Urinary bladder (tissue), 4 donors: ENCODE measurements around the gene SVEP1. TPM values are rescaled to one million over a fixed set of nuclear protein-coding genes. Genes with fewer than 3 reads are reported as not detected.
"Not testable (repeated sequence)": the region's sequence is repeated elsewhere in the genome, so short reads cannot be mapped to it uniquely, and the experiment has no call there.

Experiments
- DNase-seq: peaks from one replicate; pipeline ENCODE4 v3.0.0-alpha.2; 2015; ENCODE audit errors: extremely low spot score
- H3K27ac ChIP-seq: one replicate; pipeline ENCODE4 v1.5.1; 2013; ENCODE audit warnings: low read depth, mild to moderate bottlenecking, moderate library complexity
- H3K36me3 ChIP-seq: one replicate; pipeline ENCODE4 v1.6.1; 2013; ENCODE audit warnings: mild to moderate bottlenecking, moderate library complexity; ENCODE audit not compliant: insufficient read depth
- H3K4me1 ChIP-seq: one replicate; pipeline ENCODE4 v1.6.1; 2013; ENCODE audit warnings: mild to moderate bottlenecking, moderate library complexity; ENCODE audit not compliant: insufficient read depth
- H3K4me3 ChIP-seq: one replicate; pipeline ENCODE4 v1.5.1; 2013; ENCODE audit warnings: low read depth, low read length
- WGBS: extraction: QIAGEN DNeasy Blood & Tissue Kit; methylation state at CpG from one replicate; pipeline ENCODE4 v1.1.7; 2013; 5-methylcytosine and 5-hydroxymethylcytosine counted together
- polyA plus RNA-seq: library from polyadenylated mRNA; stranded (reverse); fragments of 200-250 nt; gene quantifications from one replicate; pipeline ENCODE4 v1.2.3, GENCODE V29; 2013
- total RNA-seq: library from RNA; depleted of rRNA; stranded (reverse); fragments of >200 nt; gene quantifications from one replicate; pipeline ENCODE4 v1.2.3, GENCODE V29; 2014
- donor health status: healthy with polysubstance abuse.
- donor health status: healthy.

SVEP1 gene
- total and polyA plus RNA-seq, 2 donors = 7.7 to 80.5 TPM

GRCh38 chr9:110531776-110532175 is 47.8 kb downstream of the SVEP1 start:
- Histone ChIP-seq H3K4me1 (no peaks in the 10 kb centered on the region), H3K4me3 (no peak overlapping the region), H3K27ac (no peak overlapping the region), H3K36me3 (no peaks in the 10 kb centered on the region)
- no peak for DNase-seq

DNA sequence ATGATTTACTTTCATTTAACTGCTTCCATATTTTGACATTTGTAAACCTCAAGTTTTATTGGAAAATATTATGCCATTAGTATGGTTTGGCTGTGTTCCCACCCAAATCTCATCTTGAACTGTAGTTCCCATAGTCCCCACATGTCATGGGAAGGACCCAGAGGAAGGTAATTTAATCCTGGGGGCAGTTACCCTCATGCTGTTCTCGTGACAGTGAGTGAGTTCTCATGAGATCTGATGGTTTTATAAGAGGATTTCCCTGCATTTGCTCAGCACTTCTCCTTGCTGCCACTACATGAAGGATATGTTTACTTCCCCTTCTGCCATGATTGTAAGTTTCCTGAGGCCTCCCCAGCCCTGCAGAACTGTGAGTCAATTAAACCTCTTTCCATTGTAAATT is 48.3 kb downstream of the SVEP1 start:
- not testable (repeated sequence) for H3K4me1 ChIP-seq, H3K36me3 ChIP-seq, H3K4me3 ChIP-seq, H3K27ac ChIP-seq, DNase-seq
- 57% methylated on average over 1 of the region's 1 CpG for WGBS

- DNase-seq = no peak
- H3K36me3 ChIP-seq = no peaks in the 10 kb centered on the region
- H3K4me1 ChIP-seq = no peaks in the 10 kb centered on the region
- H3K27ac ChIP-seq = no peak overlapping the region
- no peak overlapping the region for H3K4me3 ChIP-seq
Observed at GRCh38 chr9:110528645-110529044, 50.9 kb downstream of the SVEP1 start.

GRCh38 chr9:110526426-110526825 is 53.1 kb downstream of the SVEP1 start:
- WGBS = 81% methylated on average over 1 of the region's 1 CpG
- no peaks in the 10 kb centered on the region for H3K4me1 ChIP-seq
- H3K4me3 ChIP-seq = no peak overlapping the region
- H3K27ac ChIP-seq = no peak overlapping the region
- DNase-seq = no peak
- no peaks in the 10 kb centered on the region for H3K36me3 ChIP-seq

DNA sequence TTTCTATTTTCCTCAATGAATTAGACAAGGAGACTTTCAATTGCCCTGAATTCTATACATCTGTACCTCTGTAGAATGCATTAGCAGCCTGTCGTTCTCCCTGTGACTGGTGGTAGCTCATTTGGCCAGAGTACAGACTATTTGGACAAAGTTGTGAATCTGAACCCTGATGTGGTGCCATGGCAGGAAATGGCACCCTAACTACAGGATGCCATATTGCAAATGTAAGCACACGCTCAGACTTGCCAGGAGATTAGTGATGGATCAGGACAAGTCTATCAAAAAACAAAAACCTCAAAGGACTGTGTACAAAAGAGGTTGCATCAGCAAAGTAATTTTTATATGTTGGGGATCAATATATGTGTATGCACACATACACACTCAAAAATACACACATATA is 58.3 kb downstream of the SVEP1 start:
- H3K27ac ChIP-seq = no peak overlapping the region
- H3K4me3 ChIP-seq = no peak overlapping the region
- 86% methylated on average over 2 of the region's 2 CpGs for WGBS
- H3K4me1 ChIP-seq = no peaks in the 10 kb centered on the region
- no peaks in the 10 kb centered on the region for H3K36me3 ChIP-seq
- no peak for DNase-seq

GRCh38 chr9:110520120-110520701 is 59.3 kb downstream of the SVEP1 start:
- no peaks in the 10 kb centered on the region for H3K4me1 ChIP-seq
- WGBS = 61% methylated on average over 6 of the region's 6 CpGs
- no peaks in the 10 kb centered on the region for H3K36me3 ChIP-seq
- DNase-seq = no peak
- H3K4me3 ChIP-seq = no peak overlapping the region
- H3K27ac ChIP-seq = no peak overlapping the region

DNA sequence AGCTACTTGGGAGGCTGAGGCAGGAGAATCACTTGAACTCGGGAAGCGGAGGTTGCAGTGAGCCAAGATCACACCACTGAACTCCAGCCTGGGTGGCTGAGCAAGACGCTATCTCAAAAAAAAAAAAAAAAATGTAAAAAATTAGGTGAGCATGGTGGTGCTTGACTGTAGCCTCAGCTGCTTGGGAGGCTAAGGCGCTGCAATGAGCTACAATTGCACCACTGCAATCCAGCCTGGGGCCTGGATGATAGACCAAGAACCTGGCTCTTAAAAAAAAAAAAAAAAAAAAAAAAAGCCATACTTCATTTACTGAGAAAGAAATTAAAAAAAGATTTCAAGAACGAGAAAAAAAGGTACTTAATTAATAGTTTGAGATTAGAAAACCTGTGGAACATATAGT is 62.1 kb downstream of the SVEP1 start:
- DNase-seq = no peak
- Histone ChIP-seq H3K4me1 (no peaks in the 10 kb centered on the region), H3K4me3 (no peak overlapping the region), H3K27ac (no peak overlapping the region), H3K36me3 (no peaks in the 10 kb centered on the region)
- 95% methylated on average over 5 of the region's 5 CpGs for WGBS

GRCh38 chr9:110514897-110515296 is 64.6 kb downstream of the SVEP1 start:
- Histone ChIP-seq H3K4me3 (no peak overlapping the region), H3K27ac (no peak overlapping the region), H3K36me3 (no peaks in the 10 kb centered on the region), H3K4me1 (no peaks in the 10 kb centered on the region)
- 74% methylated on average over 1 of the region's 1 CpG for WGBS
- DNase-seq = no peak

DNA sequence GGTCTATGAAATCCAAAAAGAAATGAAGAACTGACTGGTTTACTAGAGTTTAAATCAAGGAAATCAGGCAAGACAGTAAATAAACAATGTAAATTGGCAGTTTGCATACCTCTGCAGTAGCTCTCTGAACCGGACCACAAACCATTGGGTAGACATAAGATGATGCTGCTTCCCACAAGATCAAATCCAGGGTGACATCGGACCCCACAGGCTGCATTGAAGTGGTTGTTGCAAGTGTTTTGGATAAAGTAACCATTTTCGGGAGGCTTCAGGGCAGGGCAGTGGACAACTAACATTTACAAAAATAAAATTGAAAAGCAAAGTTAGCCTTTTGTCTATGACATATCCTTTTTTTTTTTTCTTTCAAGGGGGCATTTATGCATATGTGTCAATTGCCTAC is 66.7 kb downstream of the SVEP1 start:
- H3K4me3 ChIP-seq = no peak overlapping the region
- no peaks in the 10 kb centered on the region for H3K4me1 ChIP-seq
- H3K36me3 ChIP-seq = no peaks in the 10 kb centered on the region
- WGBS = 87% methylated on average over 3 of the region's 3 CpGs
- H3K27ac ChIP-seq = no peak overlapping the region
- DNase-seq = no peak

- WGBS = 74% methylated on average over 1 of the region's 1 CpG
- Histone ChIP-seq H3K36me3 (no peaks in the 10 kb centered on the region), H3K27ac (no peak overlapping the region), H3K4me3 (no peak overlapping the region), H3K4me1 (no peaks in the 10 kb centered on the region)
- DNase-seq = no peak
Observed at GRCh38 chr9:110509792-110510191, 69.7 kb downstream of the SVEP1 start.

- H3K27ac ChIP-seq = no peak overlapping the region
- H3K36me3 ChIP-seq = no peaks in the 10 kb centered on the region
- no peaks in the 10 kb centered on the region for H3K4me1 ChIP-seq
- H3K4me3 ChIP-seq = no peak overlapping the region
- DNase-seq = no peak
- 92% methylated on average over 3 of the region's 3 CpGs for WGBS
Observed at GRCh38 chr9:110502842-110503241, 76.7 kb downstream of the SVEP1 start.

- Histone ChIP-seq H3K4me1 (no peaks in the 10 kb centered on the region), H3K27ac (no peak overlapping the region), H3K4me3 (no peak overlapping the region), H3K36me3 (peaks cover 2% of the 10 kb centered on the region)
- no peak for DNase-seq
- 79% methylated on average over 1 of the region's 1 CpG for WGBS
Observed at GRCh38 chr9:110499608-110500007, 79.9 kb downstream of the SVEP1 start.

DNA sequence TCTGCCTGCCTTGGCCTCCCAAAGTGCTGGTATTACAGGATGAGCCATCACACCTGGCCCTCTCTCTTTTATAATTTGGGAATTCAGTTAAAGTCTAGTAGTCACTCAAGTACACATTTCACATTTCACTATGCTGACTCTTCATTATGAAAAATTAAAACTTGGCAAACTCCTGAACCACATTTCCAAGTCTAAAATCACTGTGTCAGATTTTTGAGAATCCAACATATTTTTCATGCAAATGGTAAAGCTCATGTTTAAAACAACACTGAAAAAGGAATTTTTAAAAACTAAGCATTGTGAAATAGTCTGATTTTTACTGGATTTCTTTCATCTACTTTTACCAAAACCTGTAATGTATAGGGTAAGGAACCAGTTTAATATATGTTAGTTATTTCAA is 92.3 kb downstream of the SVEP1 start:
- DNase-seq = no peak
- H3K4me1 ChIP-seq = no peaks in the 10 kb centered on the region
- no peak overlapping the region for H3K4me3 ChIP-seq
- H3K27ac ChIP-seq = no peak overlapping the region
- H3K36me3 ChIP-seq = no peaks in the 10 kb centered on the region

GRCh38 chr9:110486218-110486617 is 93.3 kb downstream of the SVEP1 start:
- no peak for DNase-seq
- 92% methylated on average over 1 of the region's 1 CpG for WGBS
- no peak overlapping the region for H3K27ac ChIP-seq
- H3K4me1 ChIP-seq = no peaks in the 10 kb centered on the region
- no peaks in the 10 kb centered on the region for H3K36me3 ChIP-seq
- H3K4me3 ChIP-seq = no peak overlapping the region

- H3K36me3 ChIP-seq = no peaks in the 10 kb centered on the region
- no peak overlapping the region for H3K27ac ChIP-seq
- no peak for DNase-seq
- H3K4me3 ChIP-seq = no peak overlapping the region
- 84% methylated on average over 5 of the region's 5 CpGs for WGBS
- no peaks in the 10 kb centered on the region for H3K4me1 ChIP-seq
Observed at GRCh38 chr9:110479481-110479880, 100.1 kb downstream of the SVEP1 start.
